GM19452 (cell line): Measurements from ENCODE around the gene SAMD11.

Experiments
- ATAC-seq: cut with Tn5 transposase; IDR thresholded peaks from one replicate; pipeline ENCODE4 v1.9.1; 2021; ENCODE audit not compliant: unreplicated experiment

Gene SAMD11

GRCh38 chr1:932173-932510 lies 8.4 kb downstream of the SAMD11 start:
- no peak for ATAC-seq

- no peak for ATAC-seq
Observed at GRCh38 chr1:932776-933602, 9.3 kb downstream of the SAMD11 start.

GRCh38 chr1:933603-933940 lies 9.8 kb downstream of the SAMD11 start:
- ATAC-seq, result no peak

GRCh38 chr1:934991-935750 lies 11.4 kb downstream of the SAMD11 start:
- ATAC-seq, result no peak

GRCh38 chr1:935751-936231 lies 12.1 kb downstream of the SAMD11 start:
- ATAC-seq, result no peak

- ATAC-seq, result no peak
Observed at GRCh38 chr1:936348-937264, 12.9 kb downstream of the SAMD11 start.

- ATAC-seq, result no peak
Observed at GRCh38 chr1:937521-937920, 13.8 kb downstream of the SAMD11 start.

- ATAC-seq, result no peak
Observed at GRCh38 chr1:938088-938683, 14.5 kb downstream of the SAMD11 start.

- ATAC-seq, result no peak
Observed at GRCh38 chr1:938711-939489, 15.2 kb downstream of the SAMD11 start.

GRCh38 chr1:939511-940106 lies 15.9 kb downstream of the SAMD11 start:
- no peak for ATAC-seq

- ATAC-seq, result no peak
Observed at GRCh38 chr1:940107-941014, 16.6 kb downstream of the SAMD11 start.

- ATAC-seq, result no peak
Observed at GRCh38 chr1:941015-941587, 17.4 kb downstream of the SAMD11 start.

GRCh38 chr1:941588-942383 lies 18.1 kb downstream of the SAMD11 start:
- no peak for ATAC-seq

- ATAC-seq, result no peak
Observed at GRCh38 chr1:942411-942821, 18.7 kb downstream of the SAMD11 start.

GRCh38 chr1:942864-943533 lies 19.3 kb downstream of the SAMD11 start:
- ATAC-seq, result no peak

- ATAC-seq, result no peak
Observed at GRCh38 chr1:943545-944340, 20.0 kb downstream of the SAMD11 start.
